IMR-90 (cell line): ENCODE data around the gene TMEM63A. TPM values are rescaled to one million over a fixed set of nuclear protein-coding genes. Genes with fewer than 3 reads are reported as not detected.

Source experiments
- ATAC-seq: fragments of 200-7000 bp; cut with Tn5 transposase; 2 replicates; pipeline ENCODE4 v1.9.1; 2020; ENCODE audit warnings: low read depth, mild to moderate bottlenecking, moderate library complexity
- BruUV-seq: library from RNA; stranded (reverse); fragments of 400-500 nt; replicated peaks from 2 replicates; lab custom pipeline; 2021; lab: Mats Ljungman, UMichigan
- CTCF ChIA-PET: fragments of 300-600 bp; formaldehyde crosslinking; extraction: SDS; loops from one replicate; lab custom pipeline; 2021; ENCODE audit warnings: antibody characterized with exemption; lab: Yijun Ruan, JAX
- POLR2A ChIA-PET: fragments of 300-600 bp; sonication (Branson Sonifier 250); formaldehyde crosslinking; loops from one replicate; lab custom pipeline; 2022; ENCODE audit warnings: antibody characterized with exemption; ENCODE audit not compliant: unreplicated experiment; lab: Charles Lee
- DNase-seq: peaks from one replicate; pipeline ENCODE4 v3.0.0; 2013
- H2AFZ ChIP-seq: replicated peaks from 2 replicates; pipeline ENCODE3; 2013; ENCODE audit warnings: low read length, mild to moderate bottlenecking; ENCODE audit not compliant: poor library complexity
- H2AK5ac ChIP-seq: 2 replicates; pipeline ENCODE4 v1.6.1; 2013; ENCODE audit warnings: low read depth, low read length, inconsistent platforms
- H2AK9ac ChIP-seq: replicated peaks from 2 replicates; pipeline ENCODE3; 2013; ENCODE audit warnings: mild to moderate bottlenecking, low read depth, low read length, moderate library complexity; ENCODE audit not compliant: poor library complexity
- H2BK120ac ChIP-seq: 2 replicates; pipeline ENCODE4 v1.6.1; 2013; ENCODE audit warnings: low read depth, low read length, inconsistent platforms
- H2BK15ac ChIP-seq: 3 replicates; pipeline ENCODE4 v1.6.1; 2013; ENCODE audit warnings: low read depth, low read length, inconsistent platforms
- H2BK20ac ChIP-seq: 2 replicates; pipeline ENCODE4 v1.6.1; 2013; ENCODE audit warnings: low read depth, mild to moderate bottlenecking, inconsistent platforms, low read length, moderate library complexity
- H2BK5ac ChIP-seq: 2 replicates; pipeline ENCODE4 v1.6.1; 2013; ENCODE audit warnings: mild to moderate bottlenecking, low read depth, low read length, inconsistent platforms; ENCODE audit not compliant: poor library complexity, severe bottlenecking
- H3K14ac ChIP-seq: replicated peaks from 2 replicates; pipeline ENCODE4 v1.6.1; 2013; ENCODE audit warnings: low read depth, low read length, inconsistent platforms
- H3K18ac ChIP-seq: 2 replicates; pipeline ENCODE4 v1.6.1; 2013; ENCODE audit warnings: low read depth, low read length, control low read depth
- H3K23ac ChIP-seq: 2 replicates; pipeline ENCODE4 v1.6.1; 2013; ENCODE audit warnings: low read depth, low read length, inconsistent platforms
- H3K27ac ChIP-seq: 2 replicates; pipeline ENCODE4 v1.5.1; 2013; ENCODE audit warnings: mild to moderate bottlenecking, control low read depth, low read length; ENCODE audit not compliant: insufficient read depth
- H3K27me3 ChIP-seq: 2 replicates; pipeline ENCODE4 v1.6.1; 2013; ENCODE audit warnings: low read length; ENCODE audit not compliant: control insufficient read depth, insufficient read depth
- H3K36me3 ChIP-seq: 2 replicates; pipeline ENCODE4 v1.6.1; 2013; ENCODE audit warnings: low read length, mixed read lengths; ENCODE audit not compliant: control insufficient read depth, insufficient read depth
- H3K4ac ChIP-seq: 2 replicates; pipeline ENCODE4 v1.6.1; 2013; ENCODE audit warnings: low read depth, low read length, inconsistent platforms
- H3K4me1 ChIP-seq: 2 replicates; pipeline ENCODE4 v1.6.1; 2013; ENCODE audit warnings: low read length, mixed read lengths; ENCODE audit not compliant: control insufficient read depth, insufficient read depth
- H3K4me2 ChIP-seq: 2 replicates; pipeline ENCODE4 v1.6.1; 2013; ENCODE audit warnings: low read depth, mild to moderate bottlenecking, control low read depth, low read length, moderate library complexity
- H3K4me3 ChIP-seq: 2 replicates; pipeline ENCODE4 v1.5.1; 2013; ENCODE audit warnings: low read depth, mild to moderate bottlenecking, control low read depth, low read length, moderate library complexity; ENCODE audit not compliant: insufficient read depth
- H3K56ac ChIP-seq: 2 replicates; pipeline ENCODE4 v1.6.1; 2013; ENCODE audit warnings: low read length, inconsistent platforms; ENCODE audit not compliant: insufficient read depth; ENCODE audit errors: extremely low read depth
- H3K79me1 ChIP-seq, 2 experiments: 2 replicates each; pipeline ENCODE4 v1.6.1; 2013; ENCODE audit warnings: low read length in 2 of 2, inconsistent platforms in 1 of 2, low read depth in 1 of 2
- H3K9ac ChIP-seq: 2 replicates; pipeline ENCODE4 v1.6.1; 2013; ENCODE audit warnings: low read depth, low read length, control low read depth
- H3K9me1 ChIP-seq: 2 replicates; pipeline ENCODE4 v1.6.1; 2013; ENCODE audit warnings: low read length, inconsistent platforms; ENCODE audit not compliant: insufficient read depth
- H3K9me3 ChIP-seq: 2 replicates; pipeline ENCODE4 v1.6.1; 2013; ENCODE audit warnings: low read length; ENCODE audit not compliant: control insufficient read depth, insufficient read depth
- H4K20me1 ChIP-seq: 2 replicates; pipeline ENCODE4 v1.6.1; 2013; ENCODE audit warnings: low read length, inconsistent platforms; ENCODE audit not compliant: insufficient read depth
- H4K5ac ChIP-seq: 2 replicates; pipeline ENCODE4 v1.6.1; 2013; ENCODE audit warnings: mild to moderate bottlenecking, low read depth, low read length, control low read depth
- H4K8ac ChIP-seq, 2 experiments: 2 replicates each; pipeline ENCODE4 v1.6.1; 2013; ENCODE audit warnings: low read depth in 2 of 2, low read length in 2 of 2, control low read depth in 1 of 2, inconsistent platforms in 1 of 2
- H4K91ac ChIP-seq: 2 replicates; pipeline ENCODE4 v1.6.1; 2013; ENCODE audit warnings: low read depth, low read length, inconsistent platforms; ENCODE audit not compliant: insufficient read depth
- CEBPB ChIP-seq: IDR thresholded peaks from 2 replicates; pipeline ENCODE4 v1.6.1; 2012; ENCODE audit warnings: low read depth, low read length, improper control_type of control experiment
- POLR2A ChIP-seq: IDR thresholded peaks from 2 replicates; pipeline ENCODE4 v1.6.1; 2012; ENCODE audit warnings: mild to moderate bottlenecking, low read depth, low read length
- RFX5 ChIP-seq: IDR thresholded peaks from 2 replicates; pipeline ENCODE4 v1.8.0; 2012; ENCODE audit warnings: low read depth, mild to moderate bottlenecking, low read length, moderate library complexity
- WGBS, 2 experiments: methylation state at CpG; one replicate each; pipeline versions ENCODE4 v1.1.5 to v1.1.7; 2013; ENCODE audit warnings: missing lambda C conversion rate in 2 of 2; ENCODE audit not compliant: insufficient read length in 1 of 2; ENCODE audit errors: extremely low coverage in 2 of 2; 5-methylcytosine and 5-hydroxymethylcytosine counted together
- dilution Hi-C: fragments of 300-500 bp; cut with HindIII; formaldehyde crosslinking; loops from one replicate; pipeline ENCODE4 v1.14.3; 2018; ENCODE audit warnings: low sequenced_read_pairs; ENCODE audit not compliant: unreplicated experiment
- in situ Hi-C: fragments of 300-500 bp; cut with MboI; formaldehyde crosslinking; loops from 3 replicates; pipeline ENCODE4 v1.14.3; 2019; ENCODE audit warnings: low sequenced_read_pairs, inconsistent platforms, mixed read lengths
- intact Hi-C: fragments of 100-400 bp; cut with micrococcal nuclease; formaldehyde crosslinking; loops from 2 replicates; pipeline ENCODE4 v1.10.0; 2022
- polyA plus RNA-seq, 3 experiments: library from polyadenylated mRNA; depleted of rRNA; stranded (reverse); fragments of >200 nt; gene quantifications; 2 replicates each; pipeline ENCODE4 v1.2.3, GENCODE V29; 2012; ENCODE audit warnings: low replicate concordance in 1 of 3
- total RNA-seq: library from RNA; depleted of rRNA; stranded (reverse); fragments of >200 nt; gene quantifications from 2 replicates; pipeline ENCODE4 v1.2.3, GENCODE V29; 2012

Gene TMEM63A
- total and polyA plus RNA-seq, 2 of the 4 experiments (the other 2 are of a cell fraction) = 4.7 to 23.3 TPM

DNA sequence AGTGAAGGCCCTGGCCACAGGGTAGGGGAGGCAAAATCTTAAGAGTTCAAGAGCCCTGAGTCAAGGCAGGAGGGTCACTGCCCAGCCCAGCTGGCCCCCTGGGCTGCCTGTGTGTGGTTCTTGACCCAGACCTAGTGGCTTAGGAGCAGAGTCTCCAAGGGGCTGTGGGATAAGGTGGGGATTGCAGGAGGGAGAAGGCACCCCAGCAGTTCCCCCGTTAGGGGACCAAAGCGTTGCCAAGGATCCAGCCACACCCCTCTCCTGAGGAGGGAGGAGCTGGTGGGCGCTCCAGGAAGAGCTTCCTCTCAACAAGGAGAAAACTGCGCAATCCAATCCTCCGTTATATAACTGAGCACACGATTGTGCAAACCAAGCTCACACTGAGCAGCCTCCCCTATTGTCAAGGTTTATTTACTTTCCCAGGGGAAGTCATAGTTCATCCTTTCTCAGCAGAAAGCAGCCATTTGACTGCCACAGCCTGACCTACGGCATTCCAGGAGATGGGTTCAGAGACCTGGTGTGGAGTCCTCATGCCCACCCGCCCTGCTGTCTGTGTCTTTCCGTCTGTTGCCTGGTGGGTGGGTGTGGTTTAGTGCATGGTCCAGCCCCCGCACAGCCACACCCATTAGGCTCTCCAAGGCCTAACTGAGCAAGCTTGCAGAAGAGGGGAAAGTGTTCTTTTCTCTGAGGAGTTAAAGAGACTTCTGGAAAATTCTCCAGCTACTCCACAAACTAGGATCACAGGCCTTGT lies 68.8 kb downstream of the TMEM63A start:
- ATAC-seq = peak; percentile 27
- H4K91ac ChIP-seq = peak overlapping the region; percentile 44
- intact Hi-C loops (no loop called here), in situ Hi-C loops (no loop called here), dilution Hi-C loops (no loop called here)
- peak overlapping the region; percentile 51; the same call in 1 of the 2 replicates for H4K5ac ChIP-seq
- ChIA-PET POLR2A (no interaction called here), CTCF (interaction anchor here (1.3 kb wide), 1 partner anchor 339 kb away, joined by 7 read pairs; no protein-coding TSS in a partner anchor)
- DNase-seq = peak; percentile 62
- peaks cover 3 to 38% of the 10 kb centered on the region in 2 experiments; a peak in 3 of 4 replicates for H3K79me1 ChIP-seq
- peaks cover 36% of the 10 kb centered on the region for H3K4me1 ChIP-seq
- no peaks in the 10 kb centered on the region for H3K27me3 ChIP-seq
- peak overlapping the region; percentile 21 to 69 for H4K8ac ChIP-seq
- peak overlapping the region; percentile 49; the same call in 1 of the 2 replicates for H3K18ac ChIP-seq
- H3K9ac ChIP-seq = no peak overlapping the region; the same call in 1 of the 2 replicates
- H2AK9ac ChIP-seq = peak overlapping the region; percentile 79
- 0 out of 2 replicates have a peak overlapping the region, but pooled peaks have one; percentile 7 for H2AK5ac ChIP-seq
- H3K4ac ChIP-seq = peak overlapping the region; percentile 29
- H2BK5ac ChIP-seq = peak overlapping the region; percentile 38
- TF ChIP-seq POLR2A (no peak), CEBPB (peak; percentile 90), RFX5 (peak; percentile 19; the same call in 1 of the 2 replicates)
- H3K36me3 ChIP-seq = no peaks in the 10 kb centered on the region
- no peak overlapping the region for H2BK20ac ChIP-seq
- no peaks in the 10 kb centered on the region for H3K9me3 ChIP-seq
- no TSS peak for BruUV-seq
- no peak overlapping the region for H3K56ac ChIP-seq
- peak overlapping the region; percentile 46 for H3K27ac ChIP-seq
- H2BK15ac ChIP-seq = no peak overlapping the region
- peak overlapping the region; percentile 86 for H2AFZ ChIP-seq
- H4K20me1 ChIP-seq = no peaks in the 10 kb centered on the region
- no peak overlapping the region for H3K14ac ChIP-seq
- H3K9me1 ChIP-seq = peaks cover 28% of the 10 kb centered on the region
- peak overlapping the region; percentile 61 for H3K4me2 ChIP-seq
- no peak overlapping the region for H3K4me3 ChIP-seq
- no peak overlapping the region for H3K23ac ChIP-seq
- WGBS, 2 experiments = no CpG with 5 or more reads among the region's 10 CpGs
- H2BK120ac ChIP-seq = no peak overlapping the region; the same call in 1 of the 2 replicates
